DND-41 (cell line): Measurements from ENCODE around the gene CARD11.

Experiments used
- EZH2 ChIP-seq: IDR thresholded peaks from 3 replicates; pipeline ENCODE4 v1.6.1; 2012; ENCODE audit warnings: borderline replicate concordance, low read depth, mild to moderate bottlenecking, moderate library complexity, low read length, inconsistent platforms; ENCODE audit not compliant: severe bottlenecking
- TF ChIP-seq, protein P1 (sequence below): IDR thresholded peaks from 2 replicates; pipeline ENCODE4 v1.5.1; 2012; ENCODE audit warnings: borderline replicate concordance, low read length, moderate library complexity, mild to moderate bottlenecking; ENCODE audit not compliant: poor library complexity, severe bottlenecking; ENCODE audit errors: extremely low read depth

DNA sequence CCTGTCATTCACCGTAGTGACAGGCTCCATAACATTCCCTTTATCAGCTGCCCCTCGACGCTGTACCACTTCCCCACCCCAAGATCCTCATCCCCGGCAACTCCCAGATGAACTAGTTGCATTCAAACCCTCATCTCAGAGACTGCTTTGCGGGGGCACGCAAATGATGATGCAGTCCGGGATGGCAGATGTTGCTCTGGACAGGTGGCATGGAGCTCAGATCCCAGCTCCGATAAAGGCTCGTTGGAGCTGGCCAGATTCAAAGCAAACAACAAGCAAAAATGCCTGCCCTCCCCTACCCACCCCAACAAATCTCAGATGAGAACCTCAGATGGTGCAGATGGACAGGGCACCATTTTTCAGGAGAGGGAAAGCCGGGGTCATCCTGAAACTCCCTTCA is 46.7 kb downstream of the CARD11 start:
- no peak for TF ChIP-seq EZH2
- TF ChIP-seq, protein P1, sequence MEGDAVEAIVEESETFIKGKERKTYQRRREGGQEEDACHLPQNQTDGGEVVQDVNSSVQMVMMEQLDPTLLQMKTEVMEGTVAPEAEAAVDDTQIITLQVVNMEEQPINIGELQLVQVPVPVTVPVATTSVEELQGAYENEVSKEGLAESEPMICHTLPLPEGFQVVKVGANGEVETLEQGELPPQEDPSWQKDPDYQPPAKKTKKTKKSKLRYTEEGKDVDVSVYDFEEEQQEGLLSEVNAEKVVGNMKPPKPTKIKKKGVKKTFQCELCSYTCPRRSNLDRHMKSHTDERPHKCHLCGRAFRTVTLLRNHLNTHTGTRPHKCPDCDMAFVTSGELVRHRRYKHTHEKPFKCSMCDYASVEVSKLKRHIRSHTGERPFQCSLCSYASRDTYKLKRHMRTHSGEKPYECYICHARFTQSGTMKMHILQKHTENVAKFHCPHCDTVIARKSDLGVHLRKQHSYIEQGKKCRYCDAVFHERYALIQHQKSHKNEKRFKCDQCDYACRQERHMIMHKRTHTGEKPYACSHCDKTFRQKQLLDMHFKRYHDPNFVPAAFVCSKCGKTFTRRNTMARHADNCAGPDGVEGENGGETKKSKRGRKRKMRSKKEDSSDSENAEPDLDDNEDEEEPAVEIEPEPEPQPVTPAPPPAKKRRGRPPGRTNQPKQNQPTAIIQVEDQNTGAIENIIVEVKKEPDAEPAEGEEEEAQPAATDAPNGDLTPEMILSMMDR: no peak
